BE2C (cell line): Measurements from ENCODE around the gene SCRN1.
A peak's percentile ranks its signal among the peaks of the same experiment; 100 is the strongest.

Source experiments
- DNase-seq: peaks from one replicate; pipeline ENCODE4 v3.0.0-alpha.2; 2020
- H3K27me3 ChIP-seq: fragments of 250-450 bp; sonication (Bioruptor Pico); 2 replicates; pipeline ENCODE4 v1.5.1; 2020; ENCODE audit warnings: mild to moderate bottlenecking
- H3K36me3 ChIP-seq: fragments of 250-450 bp; sonication (Bioruptor Pico); 2 replicates; pipeline ENCODE4 v1.5.1; 2020; ENCODE audit warnings: mild to moderate bottlenecking
- H3K4me1 ChIP-seq: fragments of 250-450 bp; sonication (Bioruptor Pico); 2 replicates; pipeline ENCODE4 v1.5.1; 2020
- H3K4me3 ChIP-seq: 2 replicates; pipeline ENCODE4 v1.5.1; 2011; ENCODE audit warnings: low read depth, low read length
- H3K9me3 ChIP-seq: fragments of 250-450 bp; sonication (Bioruptor Pico); 2 replicates; pipeline ENCODE4 v1.5.1; 2020
- TF ChIP-seq, protein P1 (sequence below): IDR thresholded peaks from 2 replicates; pipeline ENCODE4 v1.5.1; 2012; ENCODE audit warnings: mild to moderate bottlenecking, low read depth, low read length

SCRN1 gene

DNA sequence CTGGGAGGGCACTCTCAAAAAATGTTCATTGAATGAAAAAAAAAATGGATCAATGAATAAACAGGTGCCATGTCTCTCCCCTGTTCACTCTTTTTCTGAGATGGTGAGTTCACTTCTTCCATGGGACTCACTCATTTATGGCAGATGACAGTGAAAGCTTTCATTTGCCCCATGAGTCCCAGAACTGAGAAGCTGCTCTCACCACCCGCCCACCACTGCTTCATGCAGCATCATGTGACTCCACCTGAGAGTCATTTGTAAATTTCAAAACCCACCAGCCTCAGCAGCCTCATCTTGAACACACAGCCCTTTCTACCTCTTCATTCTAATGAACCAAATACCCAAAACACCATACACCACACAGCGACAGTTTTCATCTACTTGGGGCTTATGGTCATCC, 64.9 kb downstream of the SCRN1 start:
- no peak for DNase-seq
- no peaks in the 10 kb centered on the region for H3K4me1 ChIP-seq
- TF ChIP-seq, protein P1, sequence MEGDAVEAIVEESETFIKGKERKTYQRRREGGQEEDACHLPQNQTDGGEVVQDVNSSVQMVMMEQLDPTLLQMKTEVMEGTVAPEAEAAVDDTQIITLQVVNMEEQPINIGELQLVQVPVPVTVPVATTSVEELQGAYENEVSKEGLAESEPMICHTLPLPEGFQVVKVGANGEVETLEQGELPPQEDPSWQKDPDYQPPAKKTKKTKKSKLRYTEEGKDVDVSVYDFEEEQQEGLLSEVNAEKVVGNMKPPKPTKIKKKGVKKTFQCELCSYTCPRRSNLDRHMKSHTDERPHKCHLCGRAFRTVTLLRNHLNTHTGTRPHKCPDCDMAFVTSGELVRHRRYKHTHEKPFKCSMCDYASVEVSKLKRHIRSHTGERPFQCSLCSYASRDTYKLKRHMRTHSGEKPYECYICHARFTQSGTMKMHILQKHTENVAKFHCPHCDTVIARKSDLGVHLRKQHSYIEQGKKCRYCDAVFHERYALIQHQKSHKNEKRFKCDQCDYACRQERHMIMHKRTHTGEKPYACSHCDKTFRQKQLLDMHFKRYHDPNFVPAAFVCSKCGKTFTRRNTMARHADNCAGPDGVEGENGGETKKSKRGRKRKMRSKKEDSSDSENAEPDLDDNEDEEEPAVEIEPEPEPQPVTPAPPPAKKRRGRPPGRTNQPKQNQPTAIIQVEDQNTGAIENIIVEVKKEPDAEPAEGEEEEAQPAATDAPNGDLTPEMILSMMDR = no peak
- H3K4me3 ChIP-seq = no peak overlapping the region
- peaks cover 30% of the 10 kb centered on the region for H3K36me3 ChIP-seq
- no peaks in the 10 kb centered on the region for H3K9me3 ChIP-seq
- no peaks in the 10 kb centered on the region for H3K27me3 ChIP-seq

DNA sequence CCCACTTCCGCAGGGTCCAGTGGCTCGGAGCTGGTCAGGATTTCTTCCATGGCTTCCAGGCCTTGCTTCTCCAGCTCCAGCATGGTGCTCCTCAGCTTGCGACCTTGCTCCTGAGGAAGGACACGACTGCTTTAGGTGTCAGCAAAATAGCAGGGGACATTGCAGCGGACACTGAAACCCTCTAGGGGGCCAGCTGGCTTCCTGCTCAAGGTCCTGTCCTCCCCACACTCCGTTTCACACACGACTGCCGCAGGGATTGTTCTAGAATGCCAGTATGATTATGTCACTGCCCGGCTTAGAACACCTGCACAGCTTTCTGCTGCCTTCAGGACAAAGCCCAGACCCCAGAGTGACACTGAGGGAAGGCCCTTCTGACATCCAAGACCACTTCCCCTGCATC, 65.6 kb downstream of the SCRN1 start:
- no peaks in the 10 kb centered on the region for H3K27me3 ChIP-seq
- TF ChIP-seq, protein P1 = no peak
- no peaks in the 10 kb centered on the region for H3K4me1 ChIP-seq
- DNase-seq = no peak
- H3K36me3 ChIP-seq = peaks cover 33% of the 10 kb centered on the region
- H3K4me3 ChIP-seq = no peak overlapping the region
- H3K9me3 ChIP-seq = no peaks in the 10 kb centered on the region

DNA sequence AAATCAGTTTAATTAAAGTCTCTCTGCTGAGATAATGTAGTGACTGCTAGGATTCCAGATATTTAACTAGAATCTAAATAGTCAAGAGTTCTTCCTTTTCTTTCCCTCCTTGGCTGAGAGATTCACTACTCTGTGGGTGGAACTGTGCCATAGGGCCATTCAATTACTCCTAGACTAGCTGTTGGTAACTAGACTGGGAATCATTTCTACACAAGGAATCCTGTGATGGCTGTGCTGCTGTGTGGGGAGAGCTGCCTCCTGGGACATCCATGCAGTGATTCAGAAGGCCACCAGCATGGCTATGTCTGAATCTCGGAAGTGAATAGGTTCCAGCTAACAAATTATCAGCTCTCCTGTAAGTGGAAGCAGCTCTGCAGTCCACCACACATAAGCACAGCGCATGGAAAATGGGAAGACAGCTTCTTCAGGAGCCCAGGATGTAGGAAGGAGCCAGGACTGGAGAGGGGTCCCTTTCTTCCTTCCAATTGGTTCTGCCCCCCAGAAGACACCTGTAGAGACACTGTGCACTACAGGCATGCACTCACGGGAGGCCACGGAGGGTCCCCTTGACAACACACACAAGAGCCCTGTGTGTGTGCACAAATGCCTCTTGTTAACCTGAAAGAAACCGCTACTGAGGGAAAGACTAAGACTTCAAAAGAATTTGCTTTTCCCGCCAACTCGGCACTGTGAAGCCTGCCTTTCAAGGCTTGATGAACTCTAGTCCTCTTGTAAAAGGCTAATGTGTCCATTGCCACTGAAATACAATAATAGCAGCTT, 66.5 kb downstream of the SCRN1 start:
- Histone ChIP-seq H3K27me3 (no peaks in the 10 kb centered on the region), H3K36me3 (peaks cover 33% of the 10 kb centered on the region), H3K4me1 (no peaks in the 10 kb centered on the region), H3K4me3 (no peak overlapping the region), H3K9me3 (no peaks in the 10 kb centered on the region)
- DNase-seq = no peak
- TF ChIP-seq, protein P1 = no peak

DNA sequence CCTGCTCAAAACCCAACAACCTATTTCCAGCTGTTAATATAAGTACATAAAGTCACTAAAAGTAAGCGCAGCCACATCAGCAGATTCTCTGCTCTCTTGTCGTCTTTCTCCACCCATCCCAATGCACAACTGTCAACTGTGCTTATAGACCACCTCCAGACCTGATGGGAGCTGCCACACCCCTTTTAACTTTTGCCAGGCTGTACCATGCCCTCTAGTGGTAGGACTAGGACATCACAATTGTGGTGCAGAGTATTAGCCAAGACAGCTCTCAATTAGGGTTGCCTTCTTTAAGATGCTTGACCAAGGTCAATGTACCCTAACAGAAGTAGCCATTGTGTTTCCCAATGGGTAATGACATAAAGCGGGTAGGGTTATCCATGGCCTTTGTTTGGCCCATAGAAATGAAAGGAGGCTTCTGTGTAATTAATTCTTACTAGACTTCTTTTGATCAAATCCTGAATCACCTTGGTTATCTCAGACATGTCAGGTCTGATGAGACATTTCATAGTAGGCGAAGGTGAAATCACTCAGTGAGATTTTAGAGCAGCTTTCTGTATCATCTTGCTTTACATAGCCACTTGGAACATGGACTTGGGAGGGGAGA, 68.1 kb downstream of the SCRN1 start:
- TF ChIP-seq, protein P1 = peak; percentile 97
- H3K4me3 ChIP-seq = no peak overlapping the region
- DNase-seq = peak; percentile 63
- H3K36me3 ChIP-seq = peaks cover 28% of the 10 kb centered on the region
- H3K9me3 ChIP-seq = no peaks in the 10 kb centered on the region
- H3K27me3 ChIP-seq = no peaks in the 10 kb centered on the region
- no peaks in the 10 kb centered on the region for H3K4me1 ChIP-seq

DNA sequence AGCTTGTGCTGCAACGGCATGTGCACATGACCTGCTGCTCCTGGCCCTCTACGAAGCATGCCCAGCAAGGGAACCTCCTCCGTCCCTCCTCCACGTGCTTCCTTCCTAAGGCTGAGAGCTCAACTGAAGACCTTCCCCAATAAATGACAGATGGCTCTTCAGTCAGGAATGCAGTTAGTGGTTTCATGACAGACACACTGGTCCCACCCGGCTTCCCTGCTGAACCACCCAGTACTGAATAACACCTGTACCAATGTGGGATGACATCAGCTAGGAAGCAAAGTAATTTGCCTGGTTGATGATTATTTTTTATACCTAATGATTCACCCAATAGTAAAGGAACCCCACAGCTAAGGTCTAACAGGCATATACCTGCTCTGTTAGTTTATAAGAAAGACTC, 69.1 kb downstream of the SCRN1 start:
- DNase-seq = no peak
- TF ChIP-seq, protein P1 = no peak
- no peaks in the 10 kb centered on the region for H3K9me3 ChIP-seq
- H3K4me1 ChIP-seq = no peaks in the 10 kb centered on the region
- no peak overlapping the region for H3K4me3 ChIP-seq
- peaks cover 28% of the 10 kb centered on the region for H3K36me3 ChIP-seq
- H3K27me3 ChIP-seq = no peaks in the 10 kb centered on the region

DNA sequence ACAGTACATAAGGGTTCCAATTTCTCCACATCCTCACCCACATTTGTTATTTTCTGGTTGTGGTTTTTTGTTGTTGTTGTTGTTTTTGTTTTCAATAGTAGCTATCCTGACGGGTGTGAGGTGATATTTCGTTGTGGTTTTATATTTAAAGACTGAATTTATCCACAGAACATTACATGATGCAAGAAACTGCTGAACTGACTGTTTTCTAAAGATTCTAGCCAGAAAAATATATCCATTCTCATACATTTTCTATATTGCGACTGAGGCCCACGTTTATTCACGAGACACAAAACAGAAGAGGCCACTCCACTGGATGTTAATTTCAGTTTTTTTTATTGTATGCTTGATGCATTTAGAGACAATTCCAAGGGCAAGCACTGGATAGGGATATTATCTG, 69.8 kb downstream of the SCRN1 start:
- Histone ChIP-seq H3K36me3 (peaks cover 28% of the 10 kb centered on the region), H3K4me1 (no peaks in the 10 kb centered on the region)

More for the DNA sequence above, 69.8 kb downstream of the SCRN1 start:
- no peaks in the 10 kb centered on the region for H3K27me3 ChIP-seq
- TF ChIP-seq, protein P1 = no peak
- no peak for DNase-seq
- no peaks in the 10 kb centered on the region for H3K9me3 ChIP-seq
- H3K4me3 ChIP-seq = no peak overlapping the region
